AG10803 (cell line): Measurements from ENCODE around the gene TTC7B.

ENCODE experiments used
- DNase-seq: peaks from one replicate; pipeline ENCODE4 v3.0.0; 2010; ENCODE audit warnings: low read depth
- H3K4me3 ChIP-seq: 2 replicates; pipeline ENCODE4 v1.5.1; 2011; ENCODE audit warnings: mild to moderate bottlenecking, low read length, control low read depth
- CTCF ChIP-seq: conservative IDR thresholded peaks from 2 replicates; pipeline ENCODE4 v1.5.1; 2011; ENCODE audit warnings: mild to moderate bottlenecking, low read length, control low read depth, inconsistent platforms

TTC7B gene

GRCh38 chr14:90741682-90741946 is 74.6 kb downstream of the TTC7B start:
- TF ChIP-seq CTCF: no peak
- no peak overlapping the region for H3K4me3 ChIP-seq
- DNase-seq: no peak

DNA sequence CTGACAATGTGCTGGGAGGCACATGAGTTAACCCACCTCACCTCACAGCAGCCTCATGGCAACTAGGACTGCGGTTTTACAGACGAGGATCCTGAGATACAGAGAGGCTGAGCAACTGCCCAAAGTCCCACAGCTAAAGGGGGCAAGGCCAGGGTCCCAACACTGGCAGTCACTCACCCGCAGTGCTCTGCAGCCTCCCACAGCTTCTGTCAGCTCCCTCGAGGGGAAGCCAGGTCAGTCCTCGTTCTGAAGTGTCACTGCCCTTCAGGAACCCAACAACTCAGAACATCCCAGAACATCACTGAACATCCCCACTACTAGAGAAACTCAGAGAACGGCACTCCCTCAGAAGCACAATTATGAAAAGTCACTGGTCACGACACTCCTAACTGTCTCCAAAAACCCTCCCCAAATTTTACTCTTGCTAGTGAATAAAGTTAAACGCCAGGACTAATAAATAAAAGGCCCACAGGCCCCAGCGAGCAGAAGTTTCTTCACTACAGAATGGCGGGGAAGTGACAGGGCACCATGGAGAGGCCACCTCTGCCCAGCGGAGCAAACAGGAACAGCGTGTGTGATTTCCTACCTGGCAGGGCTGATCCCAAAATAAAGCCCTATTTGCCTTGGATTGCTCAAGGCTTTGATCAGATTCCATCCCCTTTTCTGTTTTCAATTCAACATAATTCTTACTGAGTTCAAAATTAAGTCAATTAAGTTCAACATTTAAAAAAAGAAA is 75.1 kb downstream of the TTC7B start:
- TF ChIP-seq CTCF: no peak
- no peak for DNase-seq

DNA sequence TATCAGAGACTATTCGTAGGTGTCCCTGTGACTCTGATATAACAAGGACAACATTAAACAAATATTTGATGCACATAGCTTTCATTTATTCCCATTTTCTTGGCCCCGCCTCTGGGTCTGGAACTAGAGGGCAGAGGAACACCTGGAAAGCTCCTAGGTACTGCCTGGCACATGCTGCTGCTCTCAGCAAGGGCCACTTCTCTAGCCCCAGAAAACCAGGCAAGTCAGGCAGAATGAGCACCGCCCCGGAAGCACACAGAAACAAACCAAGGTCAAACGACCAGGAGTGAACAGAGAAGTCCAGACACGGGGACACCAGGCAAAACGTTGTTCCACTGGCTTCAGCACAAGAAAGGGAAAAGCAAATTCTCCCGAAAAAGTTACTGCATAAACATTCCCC is 76.1 kb downstream of the TTC7B start:
- no peak for TF ChIP-seq CTCF
- H3K4me3 ChIP-seq: no peak overlapping the region
- no peak for DNase-seq

More for the DNA sequence above, 75.1 kb downstream of the TTC7B start:
- H3K4me3 ChIP-seq: no peak overlapping the region

- TF ChIP-seq CTCF: no peak
- no peak overlapping the region for H3K4me3 ChIP-seq
- no peak for DNase-seq
These were observed 76.7 kb downstream of the TTC7B start for GRCh38 chr14:90739318-90740068.

DNA sequence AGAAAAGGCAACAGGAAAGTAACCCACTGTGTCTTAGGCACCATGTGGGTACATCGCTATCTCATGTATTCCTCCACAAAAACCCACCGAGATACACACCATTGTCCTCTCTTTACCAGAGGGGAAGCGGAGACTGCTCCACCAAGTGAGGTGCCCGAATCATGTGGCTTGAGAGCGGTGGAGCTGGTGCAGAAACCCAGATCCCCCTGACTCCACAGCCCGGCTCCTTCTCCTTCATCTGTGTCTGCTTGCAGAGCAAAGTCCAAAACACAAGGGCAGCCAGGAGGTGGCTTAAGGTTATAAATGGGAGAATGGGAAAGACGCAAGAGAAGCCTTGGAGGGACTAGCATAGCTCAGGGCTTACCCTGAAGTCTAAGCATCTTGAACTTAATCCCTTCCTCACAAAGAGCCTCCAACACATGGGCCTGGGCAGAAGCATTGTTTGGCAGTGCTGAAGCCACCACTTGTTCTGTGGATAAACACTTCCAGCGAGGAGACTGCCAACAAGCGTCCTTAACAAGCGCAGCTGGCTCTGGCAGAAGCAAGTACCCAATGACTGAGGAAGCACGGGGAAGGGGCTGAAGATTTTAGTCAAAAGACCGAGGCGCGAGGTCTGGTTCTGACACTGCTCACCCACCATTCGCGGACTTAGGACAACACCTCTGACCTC is 83.0 kb downstream of the TTC7B start:
- DNase-seq: no peak
- TF ChIP-seq CTCF: no peak
- no peak overlapping the region for H3K4me3 ChIP-seq

DNA sequence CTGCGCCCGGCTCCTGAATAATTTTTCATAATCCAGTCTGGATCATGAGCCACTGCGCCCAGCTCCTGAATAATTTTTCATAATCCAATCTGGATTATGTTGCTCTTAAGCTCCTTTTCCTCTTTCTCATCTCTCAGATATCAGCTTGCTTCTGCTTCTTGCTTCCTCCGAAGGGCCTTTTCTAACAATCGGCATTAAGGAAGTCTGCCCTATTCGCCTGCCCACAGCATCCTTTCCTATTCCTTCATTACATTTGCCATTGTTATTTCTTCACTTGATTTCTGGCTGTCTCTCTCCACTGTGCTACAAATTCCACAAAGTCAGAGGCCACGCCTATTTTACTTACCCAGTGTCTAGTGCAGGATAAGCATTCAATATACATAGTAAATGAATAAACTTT is 83.5 kb downstream of the TTC7B start:
- no peak for TF ChIP-seq CTCF
- no peak overlapping the region for H3K4me3 ChIP-seq
- DNase-seq: no peak

GRCh38 chr14:90732139-90732538 is 84.1 kb downstream of the TTC7B start:
- TF ChIP-seq CTCF: no peak
- no peak overlapping the region for H3K4me3 ChIP-seq
- no peak for DNase-seq
